Measurements from ENCODE around the gene TMCO4.
"Not testable (repeated sequence)": the region's sequence is repeated elsewhere in the genome, so short reads cannot be mapped to it uniquely, and the experiment has no call there.

DNA sequence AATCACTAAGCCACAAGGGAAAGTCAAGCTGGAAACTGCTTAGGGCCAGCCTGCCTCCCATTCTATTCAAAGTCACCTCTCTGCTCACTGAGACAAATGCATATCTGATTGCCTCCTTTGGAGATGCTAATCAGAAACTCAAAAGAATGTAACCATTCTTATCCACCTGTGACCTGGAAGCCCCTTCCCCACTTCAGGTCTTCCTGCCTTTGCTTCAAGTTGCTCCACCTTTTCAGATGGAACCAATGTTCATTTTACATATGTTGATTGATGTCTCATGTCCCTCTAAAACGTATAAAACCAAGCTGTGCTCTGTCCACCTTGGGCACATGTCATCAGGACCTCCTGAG is 17.0 kb upstream of the TMCO4 start:
- TF ChIP-seq, protein P1, sequence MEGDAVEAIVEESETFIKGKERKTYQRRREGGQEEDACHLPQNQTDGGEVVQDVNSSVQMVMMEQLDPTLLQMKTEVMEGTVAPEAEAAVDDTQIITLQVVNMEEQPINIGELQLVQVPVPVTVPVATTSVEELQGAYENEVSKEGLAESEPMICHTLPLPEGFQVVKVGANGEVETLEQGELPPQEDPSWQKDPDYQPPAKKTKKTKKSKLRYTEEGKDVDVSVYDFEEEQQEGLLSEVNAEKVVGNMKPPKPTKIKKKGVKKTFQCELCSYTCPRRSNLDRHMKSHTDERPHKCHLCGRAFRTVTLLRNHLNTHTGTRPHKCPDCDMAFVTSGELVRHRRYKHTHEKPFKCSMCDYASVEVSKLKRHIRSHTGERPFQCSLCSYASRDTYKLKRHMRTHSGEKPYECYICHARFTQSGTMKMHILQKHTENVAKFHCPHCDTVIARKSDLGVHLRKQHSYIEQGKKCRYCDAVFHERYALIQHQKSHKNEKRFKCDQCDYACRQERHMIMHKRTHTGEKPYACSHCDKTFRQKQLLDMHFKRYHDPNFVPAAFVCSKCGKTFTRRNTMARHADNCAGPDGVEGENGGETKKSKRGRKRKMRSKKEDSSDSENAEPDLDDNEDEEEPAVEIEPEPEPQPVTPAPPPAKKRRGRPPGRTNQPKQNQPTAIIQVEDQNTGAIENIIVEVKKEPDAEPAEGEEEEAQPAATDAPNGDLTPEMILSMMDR (conservative IDR thresholded peaks at IDR 0.05 in 1 of 2, IDR thresholded peaks at IDR 0.05 in 1 of 2; ENCODE audit: low read depth in 1 of 2, low read length in 2 of 2): not testable (repeated sequence)
- TF ChIP-seq EZH2 (IDR thresholded peaks at IDR 0.05; ENCODE audit: low read length, missing control alignments): not testable (repeated sequence)

All from fibroblast of lung (primary cell).